ENCODE data around the gene NUDT17.

DNA sequence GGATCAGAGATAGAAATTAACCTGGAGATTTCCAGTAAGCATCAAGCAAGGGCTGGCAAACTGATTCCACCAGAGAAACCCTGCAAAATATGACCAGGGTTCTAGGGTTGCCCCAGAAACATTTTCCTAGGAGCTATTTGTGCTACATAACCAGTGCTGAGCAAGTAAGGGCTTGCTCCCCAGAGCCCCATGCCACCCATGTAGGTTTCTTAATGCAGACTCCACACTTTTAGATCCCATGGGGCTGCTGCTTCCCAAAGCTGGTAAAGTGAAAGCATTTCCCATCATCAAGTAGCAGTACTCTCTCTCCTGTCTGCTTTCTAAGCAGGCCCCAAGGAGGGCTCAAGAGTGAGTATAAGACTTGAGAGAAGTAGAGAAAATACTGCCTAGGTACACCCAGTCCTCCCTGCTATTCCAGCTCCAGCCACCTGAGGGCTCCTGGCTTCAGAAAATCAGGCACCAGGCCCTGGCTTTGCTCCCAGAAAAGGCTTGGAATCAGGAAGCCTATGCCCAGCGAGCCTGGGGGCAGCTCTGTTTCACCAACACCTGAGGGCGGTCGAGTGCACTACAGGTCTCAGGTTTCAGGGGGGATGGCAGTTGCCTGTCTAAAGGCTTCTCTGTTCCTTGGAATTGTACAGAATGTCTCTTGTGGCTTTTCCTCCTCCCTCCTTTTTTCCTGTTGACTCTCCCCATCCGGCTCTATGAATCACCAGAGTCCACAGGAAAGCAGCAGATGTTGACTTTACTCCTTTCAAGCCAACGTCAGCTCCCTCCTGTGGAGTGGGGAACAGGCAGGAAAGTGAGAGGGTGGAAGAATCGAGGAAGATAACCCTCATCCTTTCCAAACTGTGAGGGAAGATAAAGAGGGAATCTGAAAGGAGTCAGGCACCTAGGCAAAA is 46.4 kb downstream of the NUDT17 start:
- TF ChIP-seq, protein P1, sequence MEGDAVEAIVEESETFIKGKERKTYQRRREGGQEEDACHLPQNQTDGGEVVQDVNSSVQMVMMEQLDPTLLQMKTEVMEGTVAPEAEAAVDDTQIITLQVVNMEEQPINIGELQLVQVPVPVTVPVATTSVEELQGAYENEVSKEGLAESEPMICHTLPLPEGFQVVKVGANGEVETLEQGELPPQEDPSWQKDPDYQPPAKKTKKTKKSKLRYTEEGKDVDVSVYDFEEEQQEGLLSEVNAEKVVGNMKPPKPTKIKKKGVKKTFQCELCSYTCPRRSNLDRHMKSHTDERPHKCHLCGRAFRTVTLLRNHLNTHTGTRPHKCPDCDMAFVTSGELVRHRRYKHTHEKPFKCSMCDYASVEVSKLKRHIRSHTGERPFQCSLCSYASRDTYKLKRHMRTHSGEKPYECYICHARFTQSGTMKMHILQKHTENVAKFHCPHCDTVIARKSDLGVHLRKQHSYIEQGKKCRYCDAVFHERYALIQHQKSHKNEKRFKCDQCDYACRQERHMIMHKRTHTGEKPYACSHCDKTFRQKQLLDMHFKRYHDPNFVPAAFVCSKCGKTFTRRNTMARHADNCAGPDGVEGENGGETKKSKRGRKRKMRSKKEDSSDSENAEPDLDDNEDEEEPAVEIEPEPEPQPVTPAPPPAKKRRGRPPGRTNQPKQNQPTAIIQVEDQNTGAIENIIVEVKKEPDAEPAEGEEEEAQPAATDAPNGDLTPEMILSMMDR (IDR thresholded peaks at IDR 0.05) = peak; percentile 91 to 95 (median 93)
- TF ChIP-seq POLR2A (IDR thresholded peaks at IDR 0.05) = peak; percentile 37
